HEK293 (cell line): ENCODE measurements around the gene VKORC1L1.

Experiments used
- CTCF ChIP-seq: fragments of 450-650 bp; formaldehyde crosslinking; IDR thresholded peaks from 2 replicates; pipeline ENCODE4 v1.5.1; 2016; ENCODE audit warnings: missing biosample characterization, missing genetic modification characterization
- RBAK ChIP-seq: fragments of 450-650 bp; formaldehyde crosslinking; IDR thresholded peaks from 2 replicates; pipeline ENCODE4 v1.5.1; 2016; ENCODE audit warnings: missing biosample characterization, missing genetic modification characterization
- ZBTB26 ChIP-seq: fragments of 450-650 bp; formaldehyde crosslinking; optimal IDR thresholded peaks from 2 replicates; pipeline ENCODE3; 2016; ENCODE audit warnings: missing biosample characterization, mild to moderate bottlenecking, missing genetic modification characterization
- ZNF174 ChIP-seq: fragments of 450-650 bp; formaldehyde crosslinking; IDR thresholded peaks from 2 replicates; pipeline ENCODE4 v1.5.0; 2017; ENCODE audit warnings: missing biosample characterization, mild to moderate bottlenecking, missing genetic modification characterization
- ZNF184 ChIP-seq: fragments of 450-650 bp; IDR thresholded peaks from 2 replicates; pipeline ENCODE4 v1.5.1; 2018; ENCODE audit warnings: missing biosample characterization, mild to moderate bottlenecking, missing genetic modification characterization
- ZNF391 ChIP-seq: fragments of 450-650 bp; formaldehyde crosslinking; IDR thresholded peaks from 2 replicates; pipeline ENCODE4 v1.5.1; 2016; ENCODE audit warnings: low read depth, missing biosample characterization, missing genetic modification characterization, borderline replicate concordance
- ZNF785 ChIP-seq: fragments of 450-650 bp; formaldehyde crosslinking; IDR thresholded peaks from 2 replicates; pipeline ENCODE4 v1.5.1; 2016; ENCODE audit warnings: missing biosample characterization, missing genetic modification characterization
- ZSCAN18 ChIP-seq: fragments of 450-650 bp; formaldehyde crosslinking; IDR thresholded peaks from 2 replicates; pipeline ENCODE4 v1.5.1; 2016; ENCODE audit warnings: missing biosample characterization, missing genetic modification characterization

- TF ChIP-seq ZNF174 (tag by site-specific recombination), result no peak
- TF ChIP-seq ZNF391 (tag by site-specific recombination), result 0 out of 2 replicates have a peak, but pooled peaks have one; percentile 27
- no peak for TF ChIP-seq RBAK (tag by site-specific recombination)
- TF ChIP-seq CTCF, result no peak
- no peak for TF ChIP-seq ZNF184 (tag by site-specific recombination)
- TF ChIP-seq ZNF785, result no peak
- TF ChIP-seq ZBTB26 (tag by site-specific recombination), result peak; percentile 70
- no peak for TF ChIP-seq ZSCAN18 (tag by site-specific recombination)
These were observed 109.3 kb downstream of the VKORC1L1 start, which contains the start of gene GUSB for GRCh38 chr7:65981965-65982792.
